Measurements from ENCODE around the gene CCDC134.
"Not testable (repeated sequence)": the region's sequence is repeated elsewhere in the genome, so short reads cannot be mapped to it uniquely, and the experiment has no call there.

The CCDC134 gene

GRCh38 chr22:41845380-41846267 is 45.1 kb downstream of the CCDC134 start:
- DNase-seq: no peak

DNA sequence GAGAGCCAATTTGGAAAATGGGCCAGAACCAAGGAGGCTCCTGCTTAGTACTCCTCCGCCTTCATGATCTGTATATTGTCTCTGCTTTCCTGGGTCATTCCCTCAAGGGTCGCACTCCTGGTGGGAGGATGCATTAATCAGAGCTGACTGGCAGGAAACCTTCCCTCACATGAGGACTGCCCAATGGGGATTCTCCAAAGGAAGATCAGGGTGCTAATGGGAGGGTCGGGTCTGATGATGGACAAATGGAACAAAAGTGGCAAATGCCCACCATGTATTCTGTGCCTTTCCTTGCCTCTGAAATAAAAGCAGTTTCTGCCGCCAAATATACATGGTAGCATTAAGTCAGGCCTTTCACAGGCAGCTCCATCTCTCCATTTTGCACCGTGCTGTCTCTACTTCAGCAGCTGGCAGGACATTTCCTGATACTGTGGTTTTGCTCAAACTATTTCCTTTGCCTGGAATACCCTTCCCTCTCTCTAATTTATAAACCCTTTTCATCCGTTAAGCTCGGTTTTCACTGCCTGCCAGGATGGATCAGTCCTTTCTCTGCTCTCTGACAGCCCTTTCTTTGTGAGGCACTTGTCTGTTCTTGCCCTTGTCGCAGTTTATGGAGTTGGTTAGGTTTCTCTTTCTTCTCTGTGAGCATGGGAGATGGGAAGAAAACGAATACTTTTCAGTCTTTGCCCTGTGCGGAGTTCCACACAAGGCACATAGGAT is 45.9 kb downstream of the CCDC134 start:
- no peak for DNase-seq

- DNase-seq: no peak
Observed at GRCh38 chr22:41847300-41847699, 46.8 kb downstream of the CCDC134 start.

- DNase-seq: no peak
Observed at GRCh38 chr22:41848468-41848867, 48.0 kb downstream of the CCDC134 start.

- no peak for DNase-seq
Observed at GRCh38 chr22:41856469-41856868, 56.0 kb downstream of the CCDC134 start.

DNA sequence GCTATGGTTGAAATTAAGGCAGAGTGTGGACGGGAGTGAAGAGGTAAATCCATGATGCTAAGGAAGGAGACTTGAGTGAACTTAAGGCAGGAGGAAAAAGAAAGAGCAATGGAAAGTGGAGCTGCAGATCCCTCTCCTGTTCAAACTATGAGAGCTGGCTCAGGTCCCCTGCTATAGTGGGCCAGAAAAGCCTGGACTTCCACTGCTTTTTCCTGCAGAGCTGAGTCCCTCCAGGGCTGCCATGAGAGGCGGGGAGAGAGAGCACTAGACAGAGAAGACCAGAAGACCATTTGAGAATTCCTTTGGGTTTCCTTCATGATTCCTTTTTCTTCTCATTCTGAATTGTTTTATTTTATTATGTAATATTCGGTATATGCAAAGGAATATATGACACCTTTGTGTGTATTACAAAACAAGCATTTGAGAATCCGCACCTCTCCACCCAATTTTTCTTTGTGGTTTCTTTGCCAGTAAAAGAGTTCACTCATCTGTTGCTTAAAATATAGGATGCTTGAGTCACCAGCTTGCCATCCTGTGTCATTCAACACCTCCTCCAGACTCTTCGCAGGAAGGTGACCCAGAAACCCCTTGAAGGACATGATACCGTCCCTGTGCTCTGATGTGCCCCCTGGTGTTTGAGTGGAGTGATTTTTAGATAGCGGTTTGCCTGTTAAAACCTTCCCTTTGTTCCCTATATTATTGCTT is 56.8 kb downstream of the CCDC134 start:
- DNase-seq: peak; percentile 57

DNA sequence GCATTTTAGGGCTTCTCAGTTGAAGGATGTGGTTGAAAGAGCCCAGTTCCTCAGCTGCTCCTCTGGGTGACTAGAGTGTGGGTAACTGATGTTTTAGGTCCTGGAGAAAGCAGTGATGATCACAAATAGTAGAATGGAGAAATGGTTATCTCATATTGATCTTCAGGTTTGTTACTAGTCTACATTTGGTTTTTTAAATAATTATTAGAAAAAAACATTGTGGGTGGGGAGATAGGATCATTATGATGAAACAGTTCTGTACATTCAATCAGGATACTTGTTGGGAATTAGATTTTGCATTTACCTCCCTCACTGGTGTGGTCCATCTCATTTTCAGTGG is 57.4 kb downstream of the CCDC134 start:
- no peak for DNase-seq

GRCh38 chr22:41862160-41862529 is 61.7 kb downstream of the CCDC134 start:
- DNase-seq: no peak

- DNase-seq: no peak
Observed at GRCh38 chr22:41862530-41863266, 62.2 kb downstream of the CCDC134 start.

DNA sequence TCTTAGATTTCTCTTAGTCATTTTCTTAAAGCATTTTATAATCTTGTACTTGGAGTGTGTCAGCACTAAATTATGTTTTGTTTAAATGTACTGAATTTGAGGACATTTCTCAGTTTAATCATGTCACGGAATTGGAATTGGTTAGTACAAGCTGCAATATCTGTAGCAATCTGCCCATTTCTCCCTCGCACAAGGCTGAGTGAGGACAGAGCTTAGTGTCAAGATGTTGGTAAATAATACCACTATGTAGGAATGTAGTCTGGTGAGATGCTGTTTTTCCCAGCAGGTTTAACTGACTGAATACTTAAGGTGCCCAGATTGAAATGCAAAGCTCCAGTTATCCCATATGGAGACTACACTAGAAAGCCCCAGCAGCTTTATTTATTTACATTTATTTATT is 63.0 kb downstream of the CCDC134 start:
- no peak for DNase-seq

DNA sequence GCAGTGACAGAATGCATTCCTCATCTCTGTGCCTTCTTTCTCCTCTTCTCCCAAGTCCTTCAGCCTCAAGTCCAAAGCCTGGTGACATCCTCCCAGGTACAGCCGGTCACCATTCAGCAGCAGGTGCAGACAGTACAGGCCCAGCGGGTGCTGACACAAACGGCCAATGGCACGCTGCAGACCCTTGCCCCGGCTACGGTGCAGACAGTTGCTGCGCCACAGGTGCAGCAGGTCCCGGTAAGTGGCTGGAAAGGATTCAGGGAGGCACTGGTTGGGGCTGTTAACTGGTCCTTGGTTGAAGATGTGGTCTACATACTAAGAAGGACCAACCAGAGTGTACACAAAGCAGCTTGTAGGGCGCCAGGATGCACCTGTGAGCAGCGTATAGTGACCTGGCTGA is 68.1 kb downstream of the CCDC134 start:
- no peak for DNase-seq

DNA sequence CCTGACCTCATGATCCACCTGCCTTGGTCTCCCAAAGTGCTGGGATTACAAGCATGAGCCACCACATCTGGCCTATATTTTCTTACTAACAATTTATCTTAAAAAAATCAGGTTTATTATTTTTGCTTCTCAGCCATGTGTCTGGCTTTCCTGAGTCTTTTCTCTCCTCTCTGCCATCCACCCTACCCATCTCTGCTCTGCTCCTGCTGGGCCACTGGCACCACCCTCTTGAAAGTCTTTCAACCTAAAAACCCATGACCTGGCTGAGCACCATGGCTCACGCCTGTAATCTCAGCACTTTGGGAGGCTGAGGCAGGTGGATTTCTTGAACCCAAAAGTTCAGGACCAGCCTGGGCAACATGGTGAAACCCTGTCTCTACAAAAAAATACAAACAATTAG is 69.6 kb downstream of the CCDC134 start:
- DNase-seq: not testable (repeated sequence)

GRCh38 chr22:41870786-41871185 is 70.3 kb downstream of the CCDC134 start:
- no peak for DNase-seq

- no peak for DNase-seq
Observed at GRCh38 chr22:41873391-41873790, 72.9 kb downstream of the CCDC134 start.

DNA sequence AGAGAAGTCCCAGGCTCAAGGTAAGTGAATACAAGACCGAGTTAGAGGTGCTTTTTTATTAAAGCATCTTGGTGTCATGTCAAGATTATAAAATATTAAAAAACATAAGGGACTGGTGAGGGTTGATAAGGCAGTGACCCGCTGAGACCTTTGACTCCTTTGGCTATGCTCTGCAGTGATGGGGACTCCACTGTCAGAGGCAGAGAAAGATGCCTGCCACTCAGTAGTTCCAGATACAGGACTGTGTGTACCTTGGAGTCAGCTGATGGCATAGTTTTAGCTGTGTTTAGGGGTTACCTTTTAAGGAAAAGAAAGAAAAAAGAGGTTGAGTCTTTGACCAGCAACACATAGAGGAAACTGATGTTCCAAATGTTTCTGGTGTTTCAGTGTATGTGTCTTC is 73.6 kb downstream of the CCDC134 start:
- DNase-seq: no peak

- DNase-seq: no peak
Observed at GRCh38 chr22:41875531-41876270, 75.2 kb downstream of the CCDC134 start.
